Hippocampal formation (tissue), 2 donors: ENCODE data around the gene PWP2.
"Not testable (repeated sequence)": the region's sequence is repeated elsewhere in the genome, so short reads cannot be mapped to it uniquely, and the experiment has no call there.

Experiments
- DNase-seq, 2 donors: peaks; one replicate each; lab custom pipeline; 2025; lab: John Stamatoyannopoulos, UW

PWP2 gene

DNA sequence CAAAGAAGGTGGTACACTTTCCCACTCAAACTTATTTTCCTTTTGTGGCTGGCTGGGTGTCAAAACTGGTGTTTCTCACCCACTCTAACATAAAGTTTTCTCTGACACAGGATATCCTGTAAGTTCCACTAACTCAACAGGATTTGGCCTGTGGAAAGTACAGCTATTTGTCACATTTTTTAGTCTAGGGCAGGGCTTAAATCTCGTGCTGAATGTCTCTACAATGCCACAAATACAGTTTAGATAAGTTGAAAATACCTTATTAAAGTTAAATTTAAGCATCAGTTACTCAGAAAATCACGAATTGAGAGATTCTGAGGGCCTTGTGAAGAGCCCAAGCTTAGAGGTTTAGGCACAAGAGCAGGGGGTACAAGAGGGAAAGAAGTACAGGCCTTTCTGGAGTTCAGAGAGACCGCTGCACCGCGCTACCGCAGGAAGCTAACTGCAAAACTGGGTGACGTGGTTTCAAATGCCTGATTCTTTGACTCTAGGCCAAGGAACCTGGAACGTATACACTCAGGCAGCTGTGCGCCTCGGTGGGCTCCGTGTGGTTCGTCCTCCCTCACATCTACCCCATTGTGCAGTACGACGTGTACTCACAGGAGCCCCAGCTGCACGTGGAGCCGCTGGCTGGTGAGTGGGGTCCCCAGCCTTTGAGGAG lies 23.4 kb upstream of the PWP2 start:
- no peak for DNase-seq

GRCh38 chr21:44084496-44085241 lies 22.5 kb upstream of the PWP2 start:
- DNase-seq, result no peak

DNA sequence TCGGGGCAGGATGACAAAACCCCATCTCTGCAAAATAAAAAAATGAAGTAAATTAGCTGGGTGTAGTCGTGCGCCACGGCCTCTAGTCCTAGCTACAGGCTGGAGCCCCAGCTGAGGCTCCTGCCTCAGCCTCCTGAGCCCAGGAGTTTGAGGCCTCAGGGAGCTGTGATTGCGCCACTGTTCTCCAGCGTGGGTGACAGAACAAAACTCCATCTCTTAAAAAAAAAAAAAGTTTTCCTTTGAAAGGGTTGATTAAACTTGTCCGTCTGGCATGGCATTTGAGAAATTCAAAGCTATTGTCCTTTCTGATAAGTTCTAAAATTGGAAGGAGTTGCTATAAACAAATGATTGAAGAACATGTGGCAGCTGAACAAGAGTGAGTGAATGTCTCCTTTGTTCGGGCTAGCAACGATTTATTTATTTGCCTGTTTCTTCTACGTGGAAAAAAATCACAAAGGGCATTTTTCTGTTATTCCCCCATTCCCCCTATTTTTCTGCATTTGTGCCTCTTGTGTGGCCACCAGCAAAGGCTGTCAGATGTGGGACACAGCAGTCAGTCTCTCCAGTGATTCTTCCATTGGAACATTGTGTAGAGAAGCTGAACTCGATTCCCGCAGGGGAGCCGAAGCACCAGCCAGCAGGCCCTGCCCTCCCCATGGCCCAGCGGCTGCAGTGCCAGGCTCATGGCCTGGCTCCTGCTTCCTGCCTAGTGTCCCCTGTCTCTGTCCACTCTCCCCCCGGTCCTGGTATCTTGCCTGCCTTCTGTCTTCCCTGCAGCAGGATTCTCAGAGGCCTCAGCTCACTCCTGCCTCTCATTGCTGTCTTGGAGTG lies 21.5 kb upstream of the PWP2 start:
- peak; percentile 76 to 92 for DNase-seq

DNA sequence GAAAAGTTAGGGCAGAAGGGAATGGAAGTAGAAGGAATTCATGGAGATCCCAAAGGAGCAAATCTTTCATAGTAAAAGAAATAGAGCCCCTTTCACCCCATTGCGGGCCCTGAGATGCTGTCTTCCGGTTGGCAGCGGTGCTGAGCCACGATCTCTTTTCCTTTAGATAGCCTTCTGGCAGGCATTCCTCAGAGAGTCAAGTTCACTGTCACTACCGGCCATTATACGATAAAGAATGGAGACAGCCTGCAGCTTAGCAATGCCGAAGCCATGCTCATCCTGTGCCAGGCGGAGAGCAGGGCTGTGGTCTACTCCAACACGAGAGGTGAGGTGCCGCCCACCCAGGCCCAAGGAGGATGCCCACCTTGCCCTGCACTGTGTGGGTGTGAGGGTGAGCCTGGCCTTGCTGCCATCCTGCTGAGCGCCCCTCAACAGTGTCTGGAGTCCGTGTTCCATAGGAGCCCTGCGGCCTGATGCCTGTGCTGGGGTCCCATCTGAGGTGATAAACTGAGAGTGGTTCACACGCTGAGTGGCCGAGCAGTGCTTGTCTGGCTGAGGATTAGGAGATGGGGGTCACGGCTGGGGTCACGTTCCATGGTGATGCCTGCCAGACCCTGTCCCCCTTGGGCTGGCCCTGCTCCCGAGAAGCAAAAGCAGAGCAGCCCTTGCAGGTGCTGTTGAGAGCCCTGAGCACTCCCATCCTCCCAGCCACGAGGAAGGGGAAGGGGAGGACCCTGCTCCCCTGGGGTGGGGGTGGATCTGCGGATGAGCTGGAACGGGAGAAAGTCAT lies 20.4 kb upstream of the PWP2 start:
- no peak for DNase-seq

- DNase-seq, result no peak
Observed at GRCh38 chr21:44087426-44088400, 19.5 kb upstream of the PWP2 start.

GRCh38 chr21:44088401-44088780 lies 18.8 kb upstream of the PWP2 start:
- no peak for DNase-seq

DNA sequence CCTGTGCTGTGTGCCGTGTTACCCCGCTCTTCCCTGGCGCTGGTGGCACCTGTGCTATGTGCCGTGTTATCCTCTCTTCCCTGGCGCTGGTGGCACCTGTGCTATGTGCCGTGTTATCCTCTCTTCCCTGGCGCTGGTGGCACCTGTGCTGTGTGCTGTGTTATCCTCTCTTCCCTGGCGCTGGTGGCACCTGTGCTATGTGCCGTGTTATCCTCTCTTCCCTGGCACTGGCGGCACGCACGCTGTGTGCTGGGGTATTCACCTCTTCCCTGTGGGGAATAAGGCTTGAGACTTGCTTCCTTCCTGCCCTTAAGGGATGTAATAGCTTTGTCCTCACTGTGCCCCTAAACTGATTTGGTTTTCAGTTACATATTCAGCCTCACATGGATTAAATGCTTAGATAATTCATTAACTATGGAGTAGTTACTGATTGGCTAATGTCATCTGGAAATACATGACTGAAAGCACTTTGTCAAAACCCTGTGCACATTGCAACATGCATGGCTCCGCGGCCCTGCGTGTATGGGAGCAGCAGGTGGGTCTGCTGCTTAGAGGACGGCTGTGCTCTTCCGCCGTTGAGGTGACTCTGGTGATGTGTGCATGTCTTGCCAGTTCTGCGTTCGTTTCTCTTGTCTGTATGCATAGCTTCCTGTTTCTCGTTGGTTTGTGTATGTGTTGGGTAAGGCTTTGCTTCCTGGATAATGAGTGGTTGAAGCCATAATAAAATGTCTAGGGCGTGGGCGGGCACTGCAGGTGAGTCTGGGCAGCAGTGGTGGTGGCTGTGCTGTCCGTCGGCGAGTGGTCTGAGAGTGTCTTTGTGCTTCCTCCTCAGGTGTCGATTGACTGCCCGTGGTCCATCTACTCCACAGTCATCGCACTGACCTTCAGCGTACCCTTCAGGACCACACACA lies 17.9 kb upstream of the PWP2 start:
- no peak for DNase-seq

DNA sequence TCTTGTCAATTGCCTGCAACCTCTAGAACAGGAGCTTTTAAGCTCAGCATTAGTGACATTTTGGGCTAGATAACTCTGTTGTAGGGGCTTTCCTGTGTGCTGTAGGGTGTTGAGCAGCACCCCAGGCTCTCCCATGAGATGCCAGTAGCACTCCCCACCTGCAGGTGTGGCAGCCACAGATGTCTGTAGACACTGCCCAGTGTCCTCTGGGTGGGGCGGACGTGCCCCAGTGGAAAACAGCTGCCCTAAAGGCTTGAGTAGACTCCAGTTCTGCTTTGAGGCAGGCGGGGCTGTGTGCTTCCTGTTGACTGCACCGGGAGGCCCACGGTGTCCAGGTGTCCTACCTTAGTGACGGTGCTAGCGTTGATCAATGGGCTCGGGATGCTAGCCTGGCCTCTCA lies 16.9 kb upstream of the PWP2 start:
- no peak for DNase-seq

DNA sequence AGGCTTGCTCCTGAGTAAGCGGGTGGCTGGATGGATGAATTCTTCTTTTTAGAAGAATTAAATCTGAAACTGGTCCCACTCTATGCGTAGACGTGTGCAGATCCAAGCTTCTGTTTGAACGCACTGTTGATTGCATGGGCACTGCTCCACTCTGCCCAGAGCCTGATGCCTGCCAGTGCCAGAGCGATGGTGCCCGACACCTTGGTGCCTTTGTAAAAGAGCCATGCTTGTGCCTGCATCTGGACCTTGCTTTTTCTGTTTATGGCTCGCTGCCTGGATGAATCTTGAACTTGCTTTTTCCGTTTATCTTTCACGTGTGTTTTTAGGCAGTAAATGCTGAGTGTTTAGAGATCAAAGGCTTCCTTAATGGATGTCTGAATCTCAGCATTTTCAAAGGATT lies 15.0 kb upstream of the PWP2 start:
- DNase-seq, result no peak

GRCh38 chr21:44093761-44094160 lies 13.4 kb upstream of the PWP2 start:
- no peak for DNase-seq

GRCh38 chr21:44094832-44095231 lies 12.4 kb upstream of the PWP2 start:
- no peak for DNase-seq

- not testable (repeated sequence) for DNase-seq
Observed at GRCh38 chr21:44098507-44098906, 8.7 kb upstream of the PWP2 start.

- DNase-seq, result not testable (repeated sequence)
Observed at GRCh38 chr21:44098964-44099363, 8.2 kb upstream of the PWP2 start.

DNA sequence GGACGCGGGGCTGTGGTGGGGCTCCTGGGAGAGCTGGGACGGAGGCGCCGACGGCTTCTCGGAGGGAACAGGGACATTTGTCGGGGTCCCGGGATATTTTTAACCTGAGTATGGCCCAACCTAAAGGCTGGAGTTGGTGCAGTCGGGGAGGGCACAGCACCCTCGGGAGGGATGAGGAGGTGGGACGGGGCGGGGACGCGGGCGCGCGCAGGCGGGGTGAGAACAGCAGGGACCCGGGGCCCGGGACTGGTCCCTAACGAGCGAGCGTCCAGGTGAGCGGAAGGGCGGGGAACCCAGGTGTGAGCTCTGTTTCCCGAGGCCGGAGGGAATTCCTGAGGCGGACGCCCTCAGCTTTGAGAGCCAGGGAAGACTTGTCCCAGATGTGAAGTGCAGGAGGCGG lies 390 bp downstream of the PWP2 start:
- DNase-seq, result not testable (repeated sequence)

GRCh38 chr21:44113702-44114371 lies 6.6 kb downstream of the PWP2 start:
- not testable (repeated sequence) for DNase-seq

DNA sequence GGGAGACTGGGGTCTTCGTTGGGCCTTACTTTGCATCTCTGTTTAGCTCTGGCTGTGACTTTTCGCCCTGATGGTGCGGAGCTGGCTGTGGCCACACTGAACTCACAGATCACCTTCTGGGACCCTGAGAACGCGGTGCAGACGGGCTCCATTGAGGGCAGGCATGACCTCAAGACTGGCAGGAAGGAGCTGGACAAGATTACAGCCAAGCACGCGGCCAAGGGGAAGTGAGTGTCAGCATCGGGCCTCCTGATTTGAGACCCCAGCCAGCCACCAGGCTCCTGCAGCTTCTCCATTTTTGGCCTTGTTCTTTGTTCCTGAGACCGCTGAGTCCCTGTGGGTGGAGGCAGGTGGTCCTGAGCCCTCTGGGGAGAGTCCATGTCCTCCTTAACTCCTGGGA lies 14.9 kb downstream of the PWP2 start:
- DNase-seq, result not testable (repeated sequence)

DNA sequence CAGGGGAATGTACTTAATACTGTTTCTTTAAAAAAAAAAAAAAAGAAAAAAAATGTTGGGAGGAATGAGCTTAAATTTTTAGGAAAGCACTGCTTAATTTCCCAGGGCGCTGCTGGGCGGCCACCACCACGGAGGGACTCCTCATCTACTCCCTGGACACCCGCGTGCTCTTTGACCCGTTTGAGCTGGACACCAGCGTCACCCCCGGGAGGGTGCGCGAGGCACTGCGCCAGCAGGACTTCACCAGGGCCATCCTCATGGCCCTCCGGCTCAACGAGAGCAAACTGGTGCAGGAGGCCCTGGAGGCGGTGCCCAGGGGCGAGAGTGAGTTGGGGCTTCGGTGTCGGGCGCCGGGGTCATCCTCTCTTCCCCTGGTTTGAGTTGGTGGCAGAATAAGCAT lies 20.6 kb downstream of the PWP2 start:
- DNase-seq, result not testable (repeated sequence)

DNA sequence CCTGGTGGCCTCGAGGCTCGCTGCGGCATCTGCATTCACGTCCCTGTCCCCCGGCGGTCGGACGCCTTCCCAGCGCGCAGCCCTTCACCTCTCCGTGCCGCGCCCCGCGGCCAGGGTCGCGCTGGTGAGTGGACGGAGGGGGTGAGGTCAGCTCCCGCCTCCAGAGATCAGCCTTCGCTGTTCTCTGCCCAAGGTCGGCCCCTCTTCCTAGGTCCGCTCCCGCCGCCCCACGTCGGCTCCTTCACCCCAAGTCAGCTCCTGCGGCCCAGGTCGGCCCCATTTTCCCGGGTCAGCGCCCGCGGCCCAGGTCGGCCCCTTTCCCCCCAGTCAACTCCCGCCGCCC lies 26.5 kb downstream of the PWP2 start:
- not testable (repeated sequence) for DNase-seq

DNA sequence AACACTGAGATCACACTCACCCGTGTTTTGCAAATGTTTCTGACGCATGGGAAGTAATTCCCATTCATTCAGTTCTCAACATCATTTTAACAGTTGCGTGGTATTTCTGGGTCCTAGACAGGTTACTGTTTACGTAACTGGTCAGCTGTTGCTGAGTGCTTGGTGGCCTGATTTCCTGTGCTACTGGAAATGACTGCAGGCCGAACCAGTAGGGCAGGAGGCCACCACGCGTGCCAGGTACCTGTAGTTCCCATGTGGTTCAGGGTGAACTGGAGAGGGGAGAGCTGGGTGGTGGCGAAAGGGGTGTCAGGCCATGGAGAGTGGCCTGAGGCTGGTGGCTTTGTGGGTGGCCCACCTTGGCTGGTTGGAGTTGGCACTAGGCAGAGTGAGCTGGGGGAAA lies 27.5 kb downstream of the PWP2 start:
- DNase-seq, result not testable (repeated sequence)
